HG03064 (cell line): ENCODE measurements around the gene PPM1H.

ENCODE experiments used
- ATAC-seq: cut with Tn5 transposase; IDR thresholded peaks from one replicate; pipeline ENCODE4 v1.9.1; 2021; ENCODE audit warnings: low read depth; ENCODE audit not compliant: unreplicated experiment

PPM1H gene

GRCh38 chr12:62720025-62720424 is 214.9 kb downstream of the PPM1H start:
- ATAC-seq = no peak

- ATAC-seq = no peak
Observed at GRCh38 chr12:62718762-62719426, 216.1 kb downstream of the PPM1H start.

GRCh38 chr12:62717643-62718042 is 217.3 kb downstream of the PPM1H start:
- no peak for ATAC-seq

GRCh38 chr12:62716866-62717525 is 218.0 kb downstream of the PPM1H start:
- ATAC-seq = no peak

- no peak for ATAC-seq
Observed at GRCh38 chr12:62716037-62716436, 218.9 kb downstream of the PPM1H start.

GRCh38 chr12:62714774-62715721 is 219.9 kb downstream of the PPM1H start:
- no peak for ATAC-seq

- no peak for ATAC-seq
Observed at GRCh38 chr12:62714181-62714773, 220.7 kb downstream of the PPM1H start.

GRCh38 chr12:62713723-62714122 is 221.2 kb downstream of the PPM1H start:
- ATAC-seq = no peak

- no peak for ATAC-seq
Observed at GRCh38 chr12:62712681-62713573, 222.0 kb downstream of the PPM1H start.

GRCh38 chr12:62711631-62712241 is 223.2 kb downstream of the PPM1H start:
- no peak for ATAC-seq

GRCh38 chr12:62709311-62709710 is 225.6 kb downstream of the PPM1H start:
- ATAC-seq = no peak

GRCh38 chr12:62707939-62708338 is 227.0 kb downstream of the PPM1H start:
- no peak for ATAC-seq

GRCh38 chr12:62705846-62706245 is 229.1 kb downstream of the PPM1H start:
- no peak for ATAC-seq

- ATAC-seq = no peak
Observed at GRCh38 chr12:62703011-62703380, 232.0 kb downstream of the PPM1H start.

GRCh38 chr12:62701492-62701891 is 233.5 kb downstream of the PPM1H start:
- no peak for ATAC-seq

- ATAC-seq = no peak
Observed at GRCh38 chr12:62700091-62700880, 234.7 kb downstream of the PPM1H start.

GRCh38 chr12:62698701-62699101 is 236.2 kb downstream of the PPM1H start:
- no peak for ATAC-seq

GRCh38 chr12:62697893-62698292 is 237.1 kb downstream of the PPM1H start:
- no peak for ATAC-seq

GRCh38 chr12:62695696-62696095 is 239.3 kb downstream of the PPM1H start:
- ATAC-seq = no peak
